SK-N-SH (cell line): Measurements from ENCODE around the gene ACTR2. TPM values are rescaled to one million over a fixed set of nuclear protein-coding genes. Genes with fewer than 3 reads are reported as not detected.

Experiments used
- CTCF ChIA-PET: fragments of 300-600, 350-600 bp; formaldehyde crosslinking; extraction: SDS; loops from one replicate; lab custom pipeline; 2021; lab: Yijun Ruan, JAX
- POLR2A ChIA-PET: fragments of 350-600 bp; sonication (Branson Sonifier 250); formaldehyde crosslinking; extraction: SDS; loops from one replicate; lab custom pipeline; 2020; ENCODE audit warnings: antibody characterized with exemption, inconsistent platforms; lab: Yijun Ruan, JAX
- DNase-seq: peaks from one replicate; pipeline ENCODE4 v3.0.0; 2012
- H2AFZ ChIP-seq: fragments of 200-600 bp; sonication (generic); 2 replicates; pipeline ENCODE4 v1.8.1; 2016; ENCODE audit warnings: antibody characterized with exemption, mild to moderate bottlenecking, low read depth
- H3F3A ChIP-seq: fragments of 200-600 bp; sonication (generic); replicated peaks from 2 replicates; pipeline ENCODE3; 2016; ENCODE audit warnings: antibody characterized with exemption, mild to moderate bottlenecking; ENCODE audit not compliant: insufficient read depth
- H3K27ac ChIP-seq, 2 experiments: fragments of 200-500 bp in 1 of 2; fragments of 200-600 bp in 1 of 2; sonication (Bioruptor generic) in 1 of 2; sonication (generic), shearing (Covaris generic) in 1 of 2; 2 replicates each; pipeline versions ENCODE4 v1.5.1 to v1.6.1; 2014 to 2016; ENCODE audit warnings: low read depth in 2 of 2, inconsistent platforms in 1 of 2, low read length in 1 of 2, mild to moderate bottlenecking in 1 of 2, mixed read lengths in 1 of 2
- H3K27me3 ChIP-seq: fragments of 200-600 bp; sonication (generic), shearing (Covaris generic); 2 replicates; pipeline ENCODE4 v1.6.1; 2016; ENCODE audit warnings: mixed run types; ENCODE audit not compliant: insufficient read depth
- H3K36me3 ChIP-seq, 2 experiments: fragments of 200-500 bp in 1 of 2; fragments of 200-600 bp in 1 of 2; sonication (Bioruptor generic) in 1 of 2; sonication (generic) in 1 of 2; replicated peaks in 1 of 2; 2 replicates each; pipeline versions ENCODE3 to v1.5.1; 2014 to 2016; ENCODE audit warnings: low read length in 1 of 2, mild to moderate bottlenecking in 1 of 2; ENCODE audit not compliant: insufficient read depth in 2 of 2, control insufficient read depth in 1 of 2
- H3K4me1 ChIP-seq, 2 experiments: fragments of 200-500 bp in 1 of 2; fragments of 200-600 bp in 1 of 2; sonication (Bioruptor generic) in 1 of 2; sonication (generic), shearing (Covaris generic) in 1 of 2; 2 replicates each; pipeline versions ENCODE4 v1.5.1 to v1.6.1; 2014 to 2016; ENCODE audit warnings: low read depth in 1 of 2, low read length in 1 of 2, mixed run types in 1 of 2; ENCODE audit not compliant: insufficient read depth in 2 of 2, control insufficient read depth in 1 of 2
- H3K4me2 ChIP-seq: fragments of 200-600 bp; sonication (generic), shearing (Covaris generic); 2 replicates; pipeline ENCODE4 v1.6.1; 2017; ENCODE audit warnings: mixed run types
- H3K4me3 ChIP-seq, 2 experiments: fragments of 200-500 bp in 1 of 2; fragments of 200-600 bp in 1 of 2; sonication (Bioruptor generic) in 1 of 2; sonication (generic), shearing (Covaris generic) in 1 of 2; 2 replicates each; pipeline versions ENCODE4 v1.5.1 to v1.8.1; 2014 to 2016; ENCODE audit warnings: low read depth in 2 of 2, inconsistent platforms in 1 of 2, low read length in 1 of 2, mild to moderate bottlenecking in 1 of 2, mixed read lengths in 1 of 2, moderate library complexity in 1 of 2
- H3K79me2 ChIP-seq: fragments of 200-600 bp; sonication (generic); 2 replicates; pipeline ENCODE4 v1.8.1; 2017; ENCODE audit warnings: mild to moderate bottlenecking; ENCODE audit not compliant: insufficient read depth
- H3K9ac ChIP-seq: fragments of 200-600 bp; sonication (generic); 2 replicates; pipeline ENCODE4 v1.6.1; 2017; ENCODE audit warnings: mixed run types
- H3K9me2 ChIP-seq: fragments of 200-600 bp; sonication (generic); 2 replicates; pipeline ENCODE4 v1.6.1; 2017; ENCODE audit warnings: mixed run types
- H3K9me3 ChIP-seq: fragments of 200-600 bp; sonication (generic); 2 replicates; pipeline ENCODE4 v1.6.1; 2017; ENCODE audit warnings: mixed run types, mild to moderate bottlenecking, moderate library complexity
- H4K20me1 ChIP-seq: fragments of 200-600 bp; sonication (generic); 2 replicates; pipeline ENCODE4 v1.6.1; 2017; ENCODE audit warnings: mild to moderate bottlenecking, mixed run types; ENCODE audit not compliant: insufficient read depth
- CHD2 ChIP-seq: fragments of 150-350 bp; IDR thresholded peaks from 2 replicates; pipeline ENCODE4 v1.6.1; 2018; ENCODE audit warnings: low read length; ENCODE audit not compliant: partially characterized antibody
- CTCF ChIP-seq: fragments of 200-600 bp; sonication (generic); IDR thresholded peaks from 2 replicates; pipeline ENCODE4 v1.6.1; 2017; ENCODE audit warnings: antibody characterized with exemption, mild to moderate bottlenecking, moderate library complexity
- ELF1 ChIP-seq: IDR thresholded peaks from 2 replicates; pipeline ENCODE4 v1.4.0; 2012
- EP300 ChIP-seq, 2 experiments: IDR thresholded peaks; 2 replicates each; pipeline versions ENCODE4 v1.4.0 to v1.6.1; 2012; ENCODE audit warnings: borderline replicate concordance in 1 of 2, low read depth in 1 of 2, low read length in 1 of 2
- FOXJ3 ChIP-seq: sonication (generic); formaldehyde crosslinking; IDR thresholded peaks from 2 replicates; pipeline ENCODE4 v1.5.1; 2020; ENCODE audit warnings: mild to moderate bottlenecking, missing genetic modification reagents
- GABPA ChIP-seq: IDR thresholded peaks from 2 replicates; pipeline ENCODE4 v1.4.0; 2012; ENCODE audit warnings: low read depth, mild to moderate bottlenecking
- JUND ChIP-seq: IDR thresholded peaks from 2 replicates; pipeline ENCODE4 v1.4.0; 2012
- MXI1 ChIP-seq: IDR thresholded peaks from 2 replicates; pipeline ENCODE4 v1.6.1; 2012; ENCODE audit warnings: mild to moderate bottlenecking, low read depth, low read length, improper control_type of control experiment
- NFIC ChIP-seq: IDR thresholded peaks from 2 replicates; pipeline ENCODE4 v1.4.0; 2012; ENCODE audit warnings: borderline replicate concordance
- POLR2AphosphoS5 ChIP-seq: IDR thresholded peaks from 2 replicates; pipeline ENCODE4 v1.6.1; 2012; ENCODE audit warnings: low read depth, low read length
- RAD21 ChIP-seq: IDR thresholded peaks from 2 replicates; pipeline ENCODE4 v1.6.1; 2012; ENCODE audit warnings: mild to moderate bottlenecking, low read length
- RFX5 ChIP-seq: IDR thresholded peaks from 2 replicates; pipeline ENCODE4 v1.6.1; 2012; ENCODE audit warnings: mild to moderate bottlenecking, improper control_type of control experiment, low read length
- SMC3 ChIP-seq: IDR thresholded peaks from 2 replicates; pipeline ENCODE4 v1.6.1; 2012; ENCODE audit warnings: low read depth, low read length, improper control_type of control experiment
- TAF1 ChIP-seq: IDR thresholded peaks from 2 replicates; pipeline ENCODE4 v1.6.1; 2012; ENCODE audit warnings: low read depth, mild to moderate bottlenecking, low read length, moderate library complexity, borderline replicate concordance
- TCF12 ChIP-seq: IDR thresholded peaks from 2 replicates; pipeline ENCODE4 v1.4.0; 2012
- TEAD4 ChIP-seq: IDR thresholded peaks from 2 replicates; pipeline ENCODE4 v1.4.0; 2012; ENCODE audit warnings: mild to moderate bottlenecking, borderline replicate concordance; ENCODE audit not compliant: insufficient read depth
- USF2 ChIP-seq: fragments of 150-350 bp; IDR thresholded peaks from 2 replicates; pipeline ENCODE4 v1.6.1; 2017; ENCODE audit warnings: antibody characterized with exemption, low read length, low read depth, borderline replicate concordance
- YY1 ChIP-seq: IDR thresholded peaks from 2 replicates; pipeline ENCODE4 v1.4.0; 2012; ENCODE audit warnings: low read depth, mild to moderate bottlenecking
- WGBS: methylation state at CpG from one replicate; pipeline ENCODE4 v1.1.6; 2017; ENCODE audit warnings: low lambda C conversion rate; 5-methylcytosine and 5-hydroxymethylcytosine counted together
- polyA plus RNA-seq, 3 experiments: library from polyadenylated mRNA; depleted of rRNA; stranded (reverse); fragments of >200 nt; gene quantifications; 2 replicates each; pipeline ENCODE4 v1.2.3, GENCODE V29; 2012

ACTR2 gene
- polyA plus RNA-seq, 1 of the 3 experiments (the other 2 are of a cell fraction), result 53.0 TPM

- Histone ChIP-seq H3K4me2 (no peak overlapping the region), H3K4me3 (no peak overlapping the region; a peak in 1 of 4 replicates), H3K36me3 (peaks cover 47 to 70% of the 10 kb centered on the region in 2 experiments), H3K9me2 (no peaks in the 10 kb centered on the region), H3K9me3 (no peaks in the 10 kb centered on the region), H4K20me1 (peaks cover 55% of the 10 kb centered on the region), H3F3A (peaks cover 52% of the 10 kb centered on the region), H3K9ac (no peak overlapping the region), H3K27ac (peak overlapping the region; percentile 55 to 65; a peak in 2 of 4 replicates), H3K4me1 (peaks cover 2 to 33% of the 10 kb centered on the region in 2 experiments; a peak in 3 of 4 replicates), H3K79me2 (peaks cover 89% of the 10 kb centered on the region), H3K27me3 (no peaks in the 10 kb centered on the region), H2AFZ (no peak overlapping the region)
- CTCF ChIA-PET, result interaction anchor here (0.5 to 4.1 kb wide), 39 partner anchors 8 to 1042 kb away, joined by 3 to 30 read pairs (median 5); partner anchors contain the start of gene SPRED2
- WGBS, result 30% methylated on average over 8 of the region's 8 CpGs
- TF ChIP-seq TEAD4 (no peak), NFIC (no peak), JUND (no peak), FOXJ3 (no peak), MXI1 (no peak), TAF1 (no peak), EP300 (IDR thresholded peaks at IDR 0.05; ENCODE audit: borderline replicate concordance in 1 of 2, low read depth in 1 of 2, low read length in 1 of 2) (no peak), ELF1 (no peak), TCF12 (no peak), YY1 (no peak), CTCF (peak; percentile 82), RAD21 (peak; percentile 92), RFX5 (no peak), GABPA (0 out of 2 replicates have a peak, but pooled peaks have one; percentile 10), POLR2AphosphoS5 (no peak), SMC3 (peak; percentile 89), CHD2 (peak; percentile 22), USF2 (no peak)
- POLR2A ChIA-PET, result interaction anchor here (0.7 kb wide), 1 partner anchor 97 kb away, joined by 3 read pairs; no protein-coding TSS in a partner anchor
- DNase-seq, result peak; percentile 53
Measured at GRCh38 chr2:65264821-65265670, 37.4 kb downstream of the ACTR2 start.
